HG03460 (cell line): ENCODE results near the gene PAK3.
A peak's percentile ranks its signal among the peaks of the same experiment; 100 is the strongest.

ENCODE experiments used
- ATAC-seq: cut with Tn5 transposase; IDR thresholded peaks from one replicate; pipeline ENCODE4 v1.9.1; 2021; ENCODE audit not compliant: unreplicated experiment

Gene PAK3

DNA sequence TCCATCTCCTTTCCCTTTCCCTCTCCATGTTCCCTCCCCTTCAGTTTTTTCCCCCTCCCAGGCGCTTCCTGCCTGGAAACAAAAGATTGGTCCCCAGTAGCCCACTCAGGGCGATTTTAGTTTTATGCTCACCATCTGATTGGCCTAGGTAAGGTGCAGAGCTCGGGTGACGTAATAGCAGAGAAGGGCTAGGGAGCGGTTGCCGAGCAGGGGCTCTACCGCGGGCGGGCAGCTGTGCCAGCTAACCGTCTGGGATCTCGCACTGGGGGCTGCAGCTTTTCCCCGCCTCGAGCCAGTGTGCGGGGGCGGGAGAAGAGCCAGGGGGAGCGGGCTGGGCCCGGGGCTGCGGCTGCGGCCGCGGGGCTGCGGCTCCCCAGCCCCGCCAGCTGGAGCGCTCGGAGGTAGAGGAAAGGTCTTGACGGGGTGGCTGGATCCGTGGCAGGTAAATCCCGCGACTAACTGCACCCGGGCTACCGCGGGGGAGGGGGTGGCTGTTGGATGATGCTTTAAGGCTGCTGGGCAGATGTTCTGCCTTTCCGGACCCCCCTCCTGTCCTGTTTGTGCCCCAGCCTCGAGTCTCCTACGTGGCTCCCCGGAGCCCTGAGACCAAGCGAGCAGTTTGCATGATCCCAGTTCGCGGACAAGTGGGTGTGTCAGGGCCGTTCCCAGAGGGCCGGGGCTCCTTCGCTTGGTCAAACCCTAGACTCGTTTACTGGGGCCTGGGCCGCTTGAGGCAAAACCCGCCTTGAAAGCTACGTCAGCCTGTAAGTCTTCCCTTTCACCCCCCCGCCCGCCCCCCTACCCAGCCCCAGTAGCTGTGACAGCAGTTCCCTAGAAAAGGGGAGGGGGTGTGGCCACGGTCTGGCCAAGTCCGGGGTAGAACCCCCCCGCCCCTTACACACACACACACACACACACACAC, at the start of gene PAK3:
Gene PAK3, plus strand, starts transcription at position 218 of the 922 bp plus-strand sequence. CDS start 26,913 bp downstream, outside the sequence.
- peak; percentile 47 for ATAC-seq

DNA sequence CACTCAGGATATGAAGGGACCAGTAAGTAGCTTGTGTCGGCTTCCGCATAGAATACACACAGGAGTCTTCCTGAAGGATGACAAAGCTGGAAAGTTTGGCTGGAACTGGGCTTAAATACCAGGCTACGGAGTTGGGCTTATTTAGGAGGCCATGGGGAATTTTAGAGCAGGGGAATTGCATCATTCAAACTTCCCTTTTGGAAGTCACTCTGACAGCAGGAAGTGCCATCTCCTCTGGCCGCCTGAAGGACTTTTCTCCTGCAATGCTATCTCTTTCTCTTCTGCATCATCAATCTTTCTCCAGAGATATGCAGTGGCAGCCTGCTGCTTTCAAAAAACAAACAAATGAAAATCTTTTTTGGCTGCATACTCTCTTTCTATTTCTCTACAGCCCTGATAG, 48.4 kb upstream of the PAK3 start:
- no peak for ATAC-seq

- ATAC-seq = no peak
These were observed 43.5 kb upstream of the PAK3 start for GRCh38 chrX:111052478-111052877.

GRCh38 chrX:111071542-111072277, 24.3 kb upstream of the PAK3 start:
- ATAC-seq = no peak

DNA sequence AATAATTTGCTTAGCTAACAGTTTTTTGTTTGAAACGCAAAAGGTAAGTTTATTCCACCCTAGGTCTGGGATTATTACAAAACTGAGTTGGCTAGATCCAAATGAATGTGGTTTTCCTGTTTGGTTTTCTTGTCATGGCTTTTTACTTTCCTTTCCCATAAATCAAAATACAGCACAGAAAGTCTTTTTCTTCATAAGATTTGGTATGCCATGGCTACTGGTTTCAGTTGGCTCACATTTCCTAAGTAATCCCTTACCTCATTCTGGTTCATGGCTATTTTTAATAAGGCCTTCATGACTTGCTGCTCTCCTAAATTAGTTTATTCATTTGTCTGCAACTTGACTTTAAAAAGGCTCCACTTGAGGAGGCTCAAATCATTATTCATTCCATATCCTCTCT, 12.9 kb upstream of the PAK3 start:
- ATAC-seq = no peak

DNA sequence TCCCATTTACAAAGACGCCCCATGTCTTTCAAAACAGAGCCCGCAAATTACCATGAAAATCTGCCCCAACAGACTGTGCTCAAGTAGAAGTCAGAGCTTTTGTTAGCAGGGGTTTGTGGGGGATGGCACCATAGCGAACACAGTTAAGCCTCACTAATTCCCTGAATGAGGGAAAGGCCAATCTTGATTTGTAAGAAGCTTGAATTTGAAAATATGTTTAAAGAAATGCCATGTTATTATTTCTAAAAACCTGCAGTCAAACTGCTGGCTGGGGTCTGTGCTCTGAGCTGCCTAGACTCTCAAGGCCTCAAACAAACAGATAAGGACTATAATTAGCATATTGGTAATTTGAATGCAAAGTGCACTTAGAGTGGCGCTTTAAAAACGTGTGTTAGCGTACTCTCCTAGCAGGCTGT, 9.4 kb upstream of the PAK3 start:
- ATAC-seq = no peak

- ATAC-seq = no peak
These were observed 7.4 kb upstream of the PAK3 start for GRCh38 chrX:111088628-111089027.

DNA sequence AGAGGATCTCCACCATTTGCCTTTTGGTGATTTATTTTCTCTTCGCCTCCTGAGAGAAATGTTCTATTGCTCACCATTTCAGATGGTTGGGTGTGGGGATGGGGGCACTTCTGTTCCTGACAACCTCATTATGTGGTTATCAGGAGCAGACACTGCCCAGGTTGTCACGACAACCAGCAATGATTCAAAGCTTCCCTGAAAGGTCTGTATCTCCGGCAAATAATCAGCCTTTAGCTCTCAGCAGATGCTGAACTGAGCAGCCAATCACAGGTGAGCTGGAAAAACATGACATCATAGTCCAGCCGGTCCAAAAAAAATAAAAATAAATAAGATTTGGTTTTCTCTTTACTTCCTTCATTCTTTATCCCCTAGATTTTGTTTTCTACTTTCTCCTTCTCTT, 5.5 kb upstream of the PAK3 start:
- no peak for ATAC-seq

DNA sequence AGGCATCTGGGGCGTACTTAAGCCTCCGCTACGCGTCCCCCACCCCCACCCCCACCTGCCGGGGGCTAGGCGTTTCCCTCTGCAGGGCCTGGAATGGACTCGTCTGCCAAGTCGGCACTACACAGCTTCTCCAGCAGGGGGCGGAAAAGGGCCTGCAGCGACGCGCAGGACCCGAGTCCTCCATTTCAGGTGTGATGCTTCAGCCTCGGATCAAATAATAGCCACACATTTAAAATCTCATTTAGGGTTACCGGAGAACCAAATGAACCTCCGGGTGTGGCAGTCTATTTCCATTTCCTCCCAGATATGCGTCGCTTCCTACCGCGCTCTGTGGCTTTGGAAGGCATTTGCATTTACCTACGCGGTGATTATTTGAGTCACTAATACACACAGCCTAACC, 2.9 kb downstream of the PAK3 start:
- ATAC-seq = no peak

GRCh38 chrX:111100191-111100590, 4.2 kb downstream of the PAK3 start:
- ATAC-seq = peak; percentile 53

- no peak for ATAC-seq
These were observed 5.6 kb downstream of the PAK3 start for GRCh38 chrX:111101580-111101979.

GRCh38 chrX:111102636-111103035, 6.6 kb downstream of the PAK3 start:
- no peak for ATAC-seq

GRCh38 chrX:111103246-111103645, 7.3 kb downstream of the PAK3 start:
- no peak for ATAC-seq

DNA sequence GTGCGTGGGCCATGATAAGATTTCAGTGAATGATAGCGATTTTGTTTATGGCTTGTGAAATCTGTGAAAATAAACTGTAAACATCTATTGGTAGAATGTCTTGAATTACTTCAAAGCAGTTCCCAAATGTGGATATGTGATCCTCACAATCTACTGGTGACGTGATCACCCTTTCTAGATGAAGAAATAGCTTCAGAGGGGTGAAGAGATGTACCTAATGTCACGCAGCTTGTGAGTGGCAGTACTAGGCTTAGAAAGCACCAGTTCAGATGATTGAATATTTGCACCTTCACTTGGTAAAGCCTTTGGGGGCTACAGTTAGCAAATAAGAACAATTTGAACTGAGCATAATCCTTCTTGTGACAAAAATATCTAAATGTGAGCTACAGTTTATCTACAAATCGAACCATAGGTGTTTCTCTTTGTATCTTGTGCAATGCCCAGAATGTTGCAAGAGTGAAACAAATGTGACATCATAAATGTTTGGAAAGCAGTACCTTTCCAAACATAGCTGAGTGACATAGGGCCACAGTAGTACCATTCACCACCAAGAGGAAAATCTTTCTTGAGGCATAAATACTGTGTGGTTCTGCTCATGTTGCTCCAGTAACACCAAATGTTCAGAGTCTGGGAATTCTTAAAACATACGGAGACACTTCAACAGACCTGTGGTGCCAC, 14.2 kb downstream of the PAK3 start:
- no peak for ATAC-seq

GRCh38 chrX:111114806-111115205, 18.8 kb downstream of the PAK3 start:
- no peak for ATAC-seq

- ATAC-seq = no peak
These were observed 20.7 kb downstream of the PAK3 start for GRCh38 chrX:111116666-111117065.

DNA sequence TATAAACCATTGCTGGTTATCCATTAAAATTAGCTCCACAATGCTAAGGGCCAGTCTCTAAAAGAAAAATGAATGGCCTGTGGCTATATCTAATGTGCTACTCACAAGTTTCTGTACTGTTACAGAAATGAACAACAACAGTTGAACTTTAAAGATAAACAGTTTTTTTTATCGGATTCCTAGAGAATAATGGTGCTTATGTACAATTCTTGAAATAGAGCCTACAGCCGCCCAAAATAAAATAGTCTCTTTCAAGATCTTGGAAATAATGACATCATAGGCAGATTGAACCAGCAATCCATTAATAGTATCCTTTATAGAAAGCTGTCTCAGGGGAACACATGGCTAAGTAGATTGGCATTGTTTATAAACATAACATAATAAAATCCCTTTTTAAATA, 23.4 kb downstream of the PAK3 start:
- no peak for ATAC-seq

DNA sequence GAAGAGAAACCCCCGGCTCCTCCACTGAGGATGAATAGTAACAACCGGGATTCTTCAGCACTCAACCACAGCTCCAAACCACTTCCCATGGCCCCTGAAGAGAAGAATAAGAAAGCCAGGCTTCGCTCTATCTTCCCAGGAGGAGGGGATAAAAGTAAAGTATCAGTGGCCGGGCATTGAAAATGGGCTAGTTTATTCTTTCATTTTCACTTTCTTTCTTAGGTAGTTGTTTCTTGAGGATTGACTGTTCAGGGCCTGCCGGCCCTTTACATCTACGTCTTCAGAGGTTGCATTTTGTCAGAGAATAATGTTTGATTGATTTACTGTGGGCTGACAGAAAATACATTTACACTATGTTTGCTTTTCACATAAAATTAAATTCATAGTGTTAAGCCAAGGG, 27.1 kb downstream of the PAK3 start:
- ATAC-seq = no peak

GRCh38 chrX:111123606-111124179, 27.7 kb downstream of the PAK3 start:
- no peak for ATAC-seq

GRCh38 chrX:111124418-111124817, 28.4 kb downstream of the PAK3 start:
- peak; percentile 67 for ATAC-seq

DNA sequence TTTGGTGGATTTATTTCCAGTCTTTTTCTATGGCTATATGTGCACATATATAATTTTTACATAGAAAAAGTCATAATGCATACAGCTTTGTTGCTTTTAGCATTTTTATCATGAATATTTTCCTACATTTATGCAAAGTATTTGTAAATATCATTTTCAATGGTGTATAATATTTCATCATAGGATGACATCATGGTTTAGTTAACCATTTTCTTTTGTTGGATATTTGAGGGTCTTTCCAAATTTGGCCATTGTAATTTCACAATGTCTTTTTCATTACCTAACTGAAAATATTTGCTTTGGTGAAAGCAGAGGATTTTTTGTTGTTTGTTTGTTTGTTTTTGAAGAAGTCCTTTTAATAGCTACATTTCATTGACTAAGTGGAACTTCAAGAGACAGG, 31.0 kb downstream of the PAK3 start:
- ATAC-seq = no peak
